Measurements from ENCODE around the gene PHTF2. TPM values are rescaled to one million over a fixed set of nuclear protein-coding genes. Genes with fewer than 3 reads are reported as not detected.

The PHTF2 gene
- total RNA-seq, 2 experiments from 2014 or later, result 21.6 to 23.8 TPM

Other genes starting within 250 kb of the PHTF2 start
- gene RSBN1L, start 102.3 kb upstream of the PHTF2 start, total RNA-seq, result 10 to 100 TPM; 21.7 to 21.8 TPM
- gene TMEM60, start 339 bp upstream of the PHTF2 start, total RNA-seq, result 1 to 10 TPM; 9.2 to 9.8 TPM

Measured in activated naive CD8-positive, alpha-beta T cell treated with anti-CD3 and anti-CD28 coated beads for 36 hours (primary cell).